Uterus (tissue), 4 donors: ENCODE results near the gene TPRA1. TPM values are rescaled to one million over a fixed set of nuclear protein-coding genes. Genes with fewer than 3 reads are reported as not detected.

ENCODE experiments used
- DNase-seq, 2 donors: peaks; one replicate each; pipeline ENCODE4 v3.0.0-alpha.2; 2019 to 2020
- H3K27ac ChIP-seq, 2 donors: fragments of 200-600 bp; sonication (generic); 1 replicate in 1 of 2; 2 replicates in 1 of 2; pipeline ENCODE4 v1.5.1; 2016 to 2018
- H3K27me3 ChIP-seq, 2 donors: fragments of 200-600 bp; sonication (generic); one replicate each; pipeline ENCODE4 v1.5.1; 2018 to 2019; ENCODE audit warnings: control low read depth in 1 of 2
- H3K36me3 ChIP-seq, 2 donors: fragments of 200-600 bp; sonication (generic); one replicate each; pipeline ENCODE4 v1.5.1; 2019; ENCODE audit warnings: control low read depth in 1 of 2
- H3K4me1 ChIP-seq, 2 donors: fragments of 200-600 bp; sonication (generic); one replicate each; pipeline ENCODE4 v1.5.1; 2018 to 2019; ENCODE audit warnings: control low read depth in 1 of 2
- H3K4me3 ChIP-seq, 2 donors: fragments of 200-600 bp; sonication (generic); 1 replicate in 1 of 2; 2 replicates in 1 of 2; pipeline ENCODE4 v1.5.1; 2018 to 2019; ENCODE audit warnings: mild to moderate bottlenecking in 1 of 2
- H3K9me3 ChIP-seq, 2 donors: fragments of 200-600 bp; sonication (generic); one replicate each; pipeline ENCODE4 v1.5.1; 2019; ENCODE audit warnings: control low read depth in 1 of 2
- CTCF ChIP-seq, 4 experiments: fragments of 200-600 bp in 2 of 4; fragments of 450-650 bp in 2 of 4; sonication (generic) in 2 of 4; IDR thresholded peaks; one replicate each; pipeline ENCODE4 v1.5.1; 2016 to 2019; ENCODE audit warnings: antibody characterized with exemption in 4 of 4, mild to moderate bottlenecking in 2 of 4, moderate library complexity in 1 of 4
- POLR2A ChIP-seq, 2 donors: fragments of 450-650 bp; IDR thresholded peaks; one replicate each; pipeline ENCODE4 v1.6.1; 2016; ENCODE audit warnings: antibody characterized with exemption in 2 of 2, mild to moderate bottlenecking in 1 of 2, moderate library complexity in 1 of 2
- intact Hi-C: fragments of 100-400 bp; cut with DNase I; formaldehyde crosslinking; loops from one replicate; pipeline ENCODE4 v1.15.1; 2023; ENCODE audit warnings: low total_unique reads
- microRNA-seq: library from miRNA; unstranded; fragments of <30 nt; microRNA quantifications from one replicate; pipeline ENCODE4, GENCODE V29; 2016; ENCODE audit warnings: borderline microRNAs expressed, borderline replicate concordance
- small RNA-seq: library from RNA; depleted of rRNA; stranded (forward); fragments of <200 nt; gene quantifications from one replicate; pipeline ENCODE3, GENCODE V24; 2016
- total RNA-seq, 4 donors: library from RNA; depleted of rRNA in 3 of 4; stranded (reverse); fragments of >200 nt in 3 of 4; gene quantifications; one replicate each; pipeline versions ENCODE4 v1.1.0 to v1.2.4, GENCODE V29; 2014 to 2023
- donor health status: DM: yes; HTN: yes; CAD: no.

TPRA1 gene
- total RNA-seq, 4 donors from 2014 or later: 22.4 to 72.5 (median 37.7) TPM

DNA sequence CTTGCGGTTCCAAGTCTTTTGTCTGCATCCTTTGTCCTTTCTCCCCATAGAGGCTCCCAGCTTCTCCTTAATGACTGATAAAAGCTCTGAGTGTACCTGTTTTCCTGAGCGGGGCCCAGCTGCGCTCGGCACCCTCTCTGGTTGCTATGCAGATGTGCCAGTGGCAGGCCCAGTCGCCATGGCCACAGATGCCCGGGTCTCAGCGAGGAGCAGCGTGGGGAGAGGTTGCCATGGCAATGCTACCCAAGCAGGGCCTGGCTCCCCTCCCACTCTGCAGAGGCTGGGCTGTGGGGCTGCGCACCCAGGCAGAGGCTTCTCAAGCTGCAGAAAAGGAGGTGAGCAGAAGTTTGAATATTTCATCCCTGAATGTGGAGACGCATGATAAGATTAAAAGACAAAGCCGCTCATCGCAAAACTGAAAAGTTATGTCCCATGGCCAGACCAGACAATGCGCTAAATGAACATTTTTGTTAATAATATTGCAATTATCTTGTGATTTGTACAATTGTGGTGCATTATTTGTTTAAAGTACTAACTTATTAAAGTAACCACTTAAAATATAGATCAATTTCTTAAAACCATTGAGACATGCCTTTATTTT lies 66.1 kb downstream of the TPRA1 start:
- Histone ChIP-seq H3K4me1 (no peaks in the 10 kb centered on the region), H3K27me3 (no peaks in the 10 kb centered on the region), H3K27ac (no peak overlapping the region), H3K4me3 (no peak overlapping the region), H3K9me3 (no peaks in the 10 kb centered on the region), H3K36me3 (no peaks in the 10 kb centered on the region)
- intact Hi-C loops: no loop called here
- TF ChIP-seq POLR2A (IDR thresholded peaks at IDR 0.05) (no peak), CTCF (IDR thresholded peaks at IDR 0.05) (no peak)
- DNase-seq: no peak

Small RNA genes within 50 kb of the gene (microRNA-seq; reads per million reads assigned to microRNA genes)
- gene MIR6825: not detected
- not detected for gene MIR7976

Small RNA genes within 50 kb of the gene (small RNA-seq; reads per million reads assigned to genes)
- not detected for gene AC084035.1
- gene MIR6825: not detected
- not detected for gene MIR7976

Other genes with a start within 250 kb of the TPRA1 start
- gene MCM2, start 7.7 kb upstream of the TPRA1 start, total RNA-seq: 10 to 100 TPM in 2 of 4 donors, 1 to 10 TPM in 2; 5.9 to 80.3 (median 15.7) TPM
- 10 to 100 TPM in 1 of 4 donors, 1 to 10 TPM in 1, not detected in 2; 1.5 to 13.5 TPM for gene PODXL2, start 38.5 kb upstream of the TPRA1 start, total RNA-seq
- 10 to 100 TPM; 14.4 to 42.8 (median 28.8) TPM for gene ABTB1, start 82.2 kb upstream of the TPRA1 start, total RNA-seq
- gene MGLL, start 231.8 kb upstream of the TPRA1 start, total RNA-seq: 10 to 100 TPM; 12.6 to 44.8 (median 32.3) TPM